Body of pancreas (tissue), 4 donors: ENCODE measurements around the gene ADAMTS2. TPM values are rescaled to one million over a fixed set of nuclear protein-coding genes. Genes with fewer than 3 reads are reported as not detected.
A peak's percentile ranks its signal among the peaks of the same experiment; 100 is the strongest.

Experiments
- ATAC-seq: fragments of 150-250 bp; one replicate; pipeline ENCODE4 v1.9.1; 2016
- DNase-seq, 4 donors: peaks; one replicate each; pipeline ENCODE4 v3.0.0-alpha.2; 2019
- H3K27ac ChIP-seq, 4 donors: fragments of 200-600 bp; sonication (generic); 1 replicate in 3 of 4; 2 replicates in 1 of 4; pipeline versions ENCODE4 v1.5.1 to v1.6.1; 2016 to 2019; ENCODE audit warnings: mild to moderate bottlenecking in 1 of 4, mixed read lengths in 1 of 4, moderate library complexity in 1 of 4
- H3K27me3 ChIP-seq, 2 donors: fragments of 200-600 bp; sonication (generic); one replicate each; pipeline ENCODE4 v1.6.0; 2016; ENCODE audit warnings: mild to moderate bottlenecking in 1 of 2
- H3K36me3 ChIP-seq, 2 donors: fragments of 200-600 bp; sonication (generic); replicated peaks in 1 of 2; 2 replicates each; pipeline ENCODE4 v1.5.1; 2016; ENCODE audit warnings: low read depth in 2 of 2; ENCODE audit not compliant: insufficient read depth in 1 of 2
- H3K4me1 ChIP-seq: fragments of 200-600 bp; sonication (generic); one replicate; pipeline ENCODE4 v1.6.0; 2016
- H3K4me3 ChIP-seq, 2 donors: fragments of 200-600 bp; sonication (generic); 1 replicate in 1 of 2; 2 replicates in 1 of 2; pipeline ENCODE4 v1.5.1; 2016 to 2019
- H3K9me3 ChIP-seq, 3 donors: fragments of 200-600 bp; sonication (generic); 1 replicate in 2 of 3; 2 replicates in 1 of 3; pipeline ENCODE4 v1.5.1; 2016
- CTCF ChIP-seq, 7 experiments: fragments of 450-650 bp in 4 of 7; fragments of 200-600 bp in 3 of 7; sonication (generic) in 3 of 7; IDR thresholded peaks; one replicate each; pipeline ENCODE4 v1.5.1; 2016 to 2019; ENCODE audit warnings: antibody characterized with exemption in 7 of 7
- POLR2A ChIP-seq, 3 donors: fragments of 450-650 bp; IDR thresholded peaks; one replicate each; pipeline ENCODE4 v1.6.1; 2016; ENCODE audit warnings: antibody characterized with exemption in 3 of 3, mild to moderate bottlenecking in 2 of 3
- WGBS, 2 donors: methylation state at CpG; one replicate each; pipeline ENCODE4 v1.1.5; 2017; 5-methylcytosine and 5-hydroxymethylcytosine counted together
- intact Hi-C: fragments of 100-400 bp; cut with DNase I; formaldehyde crosslinking; loops from one replicate; pipeline ENCODE4 v1.15.1; 2023
- total RNA-seq, 2 donors: library from RNA; depleted of rRNA; stranded (reverse); fragments of >200 nt; gene quantifications; one replicate each; pipeline ENCODE4 v1.1.0, GENCODE V29; 2016

The ADAMTS2 gene
- total RNA-seq, 2 donors from 2014 or later = 9.1 to 19.1 TPM

- DNase-seq = peak in 3 of 4 donors; percentile 19 to 33 (median 32)
- Histone ChIP-seq H3K9me3 (peaks cover 0 to 16% (median 0%) of the 10 kb centered on the region in 3 donors), H3K4me3 (no peak overlapping the region), H3K4me1 (no peaks in the 10 kb centered on the region), H3K27me3 (no peaks in the 10 kb centered on the region), H3K36me3 (no peaks in the 10 kb centered on the region), H3K27ac (no peak overlapping the region)
- no peak for TF ChIP-seq POLR2A (IDR thresholded peaks at IDR 0.05)
- no peak for TF ChIP-seq CTCF (IDR thresholded peaks at IDR 0.05)
- intact Hi-C loops = no loop called here
- ATAC-seq = peak; percentile 41
- 45 to 63% methylated on average over 14 of the region's 14 CpGs for WGBS, 2 donors
Measured at GRCh38 chr5:179300581-179301180, 44.6 kb downstream of the ADAMTS2 start.

GRCh38 chr5:179298181-179298993, 46.9 kb downstream of the ADAMTS2 start:
- Histone ChIP-seq H3K36me3 (no peaks in the 10 kb centered on the region), H3K27me3 (no peaks in the 10 kb centered on the region), H3K4me3 (no peak overlapping the region), H3K9me3 (peaks cover 0 to 6% (median 0%) of the 10 kb centered on the region in 3 donors), H3K4me1 (no peaks in the 10 kb centered on the region), H3K27ac (no peak overlapping the region)
- 67 to 77% methylated on average over 14 of the region's 14 CpGs for WGBS, 2 donors
- DNase-seq = no peak
- TF ChIP-seq CTCF (IDR thresholded peaks at IDR 0.05) (no peak), POLR2A (IDR thresholded peaks at IDR 0.05) (no peak)
- ATAC-seq = no peak
- intact Hi-C loops = no loop called here

GRCh38 chr5:179297486-179298180, 47.6 kb downstream of the ADAMTS2 start:
- Histone ChIP-seq H3K4me3 (no peak overlapping the region), H3K9me3 (peaks cover 0 to 6% (median 0%) of the 10 kb centered on the region in 3 donors), H3K27ac (no peak overlapping the region), H3K4me1 (no peaks in the 10 kb centered on the region), H3K36me3 (no peaks in the 10 kb centered on the region), H3K27me3 (no peaks in the 10 kb centered on the region)
- DNase-seq (peak in 1 of 4 donors; percentile 13), ATAC-seq (no peak)
- intact Hi-C loops = no loop called here
- WGBS, 2 donors = 72 to 74% methylated on average over 15 to 16 of the region's 16 CpGs
- TF ChIP-seq CTCF (IDR thresholded peaks at IDR 0.05) = no peak
- no peak for TF ChIP-seq POLR2A (IDR thresholded peaks at IDR 0.05)

GRCh38 chr5:179297026-179297425, 48.2 kb downstream of the ADAMTS2 start:
- no peaks in the 10 kb centered on the region for H3K27me3 ChIP-seq
- no peak overlapping the region for H3K27ac ChIP-seq
- no peak overlapping the region for H3K4me3 ChIP-seq
- no peaks in the 10 kb centered on the region for H3K4me1 ChIP-seq
- peak in 1 of 4 donors; percentile 8 for DNase-seq
- intact Hi-C loops = no loop called here
- no peaks in the 10 kb centered on the region for H3K36me3 ChIP-seq
- 64 to 65% methylated on average over 8 to 10 of the region's 10 CpGs for WGBS, 2 donors
- no peak for ATAC-seq
- peaks cover 0 to 6% (median 0%) of the 10 kb centered on the region in 3 donors for H3K9me3 ChIP-seq
- TF ChIP-seq CTCF (IDR thresholded peaks at IDR 0.05) = no peak
- TF ChIP-seq POLR2A (IDR thresholded peaks at IDR 0.05) = no peak
